GM20000 (cell line): ENCODE measurements around the gene ZNF574.
A peak's percentile ranks its signal among the peaks of the same experiment; 100 is the strongest.
"Not testable (repeated sequence)": the region's sequence is repeated elsewhere in the genome, so short reads cannot be mapped to it uniquely, and the experiment has no call there.

Source experiments
- DNase-seq: peaks from one replicate; pipeline ENCODE4 v3.0.0; 2012; ENCODE audit warnings: low spot score
- CTCF ChIP-seq: IDR thresholded peaks from 2 replicates; pipeline ENCODE4 v1.5.1; 2012; ENCODE audit warnings: mild to moderate bottlenecking, control low read depth; ENCODE audit errors: extremely low read depth, missing control alignments

ZNF574 gene

DNA sequence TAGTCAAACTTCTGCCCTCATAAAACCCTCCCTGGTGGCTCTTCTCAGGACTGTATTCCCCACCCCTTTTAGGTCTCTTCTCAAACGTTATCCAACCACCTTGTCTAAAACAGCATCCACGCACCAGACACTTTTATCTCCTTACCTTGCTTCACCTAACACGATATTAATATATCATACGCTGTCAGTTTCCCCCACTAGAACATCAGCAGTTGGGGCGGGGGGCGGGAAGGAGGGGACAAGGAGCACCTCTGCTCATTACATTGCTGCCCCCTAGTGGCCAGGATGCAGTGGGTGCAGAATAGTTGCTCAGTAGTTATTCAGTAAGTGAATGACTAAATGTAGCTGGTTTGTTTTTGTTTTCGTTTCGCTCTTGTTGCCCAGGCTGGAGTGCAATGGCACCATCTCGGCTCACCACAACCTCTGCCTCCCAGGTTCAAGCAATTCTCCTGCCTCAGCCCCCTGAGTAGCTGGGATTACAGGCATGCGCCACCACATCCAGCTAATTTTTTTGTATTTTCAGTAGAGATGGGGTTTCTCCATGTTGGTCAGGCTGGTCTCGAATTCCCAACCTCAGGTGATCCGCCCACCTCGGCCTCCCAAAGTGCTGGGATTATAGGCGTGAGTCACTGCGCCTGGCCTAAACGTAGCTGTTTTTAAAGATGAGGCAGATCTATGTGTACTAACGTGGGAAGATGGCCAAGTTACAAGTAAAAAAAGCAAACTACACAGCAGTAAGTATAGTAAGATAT lies 41.1 kb upstream of the ZNF574 start:
- peak; percentile 87 for TF ChIP-seq CTCF
- peak; percentile 87 for DNase-seq

GRCh38 chr19:42037649-42038048 lies 38.3 kb upstream of the ZNF574 start:
- no peak for DNase-seq
- TF ChIP-seq CTCF, result no peak

GRCh38 chr19:42038666-42039065 lies 37.3 kb upstream of the ZNF574 start:
- no peak for DNase-seq
- TF ChIP-seq CTCF, result no peak

- no peak for TF ChIP-seq CTCF
- DNase-seq, result no peak
Observed at GRCh38 chr19:42040031-42040430, 35.9 kb upstream of the ZNF574 start.

- DNase-seq, result not testable (repeated sequence)
Observed at GRCh38 chr19:42040491-42040890, 35.5 kb upstream of the ZNF574 start.

DNA sequence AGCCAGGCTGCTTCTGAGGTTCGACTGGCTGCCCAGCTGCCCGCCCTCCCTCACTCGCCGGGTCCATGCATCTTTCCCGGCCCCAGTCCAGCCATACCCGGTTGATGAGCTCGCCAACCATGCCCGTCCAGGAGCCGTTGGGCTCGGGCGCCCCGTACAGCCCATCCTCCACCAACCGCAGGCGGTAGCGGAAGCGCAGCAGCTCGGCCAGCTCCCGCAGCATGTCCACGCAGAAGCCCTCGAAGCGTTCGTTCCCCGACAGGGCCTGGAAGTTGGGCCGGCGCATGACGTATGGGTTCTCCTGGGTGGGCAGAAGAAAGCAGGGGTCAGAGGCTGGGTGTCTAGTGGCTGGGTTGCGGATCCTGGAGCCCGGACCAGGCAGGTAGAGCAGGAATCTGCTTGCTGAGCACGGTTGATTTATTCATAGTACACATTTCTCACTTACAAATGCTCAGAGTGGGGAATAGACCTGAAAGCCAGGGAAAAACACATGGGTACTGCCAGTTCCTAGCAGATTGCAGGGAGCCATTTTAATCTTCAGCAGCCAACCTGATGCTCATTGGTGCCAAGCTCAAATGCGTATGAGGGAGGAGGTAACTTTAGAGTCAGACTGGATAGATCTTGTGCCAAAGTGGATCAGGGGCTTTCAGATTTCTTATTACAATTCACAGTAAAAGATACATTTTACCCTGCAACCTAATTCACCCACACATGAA lies 33.4 kb upstream of the ZNF574 start:
- TF ChIP-seq CTCF, result no peak
- no peak for DNase-seq

- no peak for DNase-seq
- no peak for TF ChIP-seq CTCF
Observed at GRCh38 chr19:42045575-42045974, 30.4 kb upstream of the ZNF574 start.

- no peak for TF ChIP-seq CTCF
- DNase-seq, result no peak
Observed at GRCh38 chr19:42048992-42049391, 27.0 kb upstream of the ZNF574 start.
